PC-9 (cell line): Measurements from ENCODE around the gene ZNF444. TPM values are rescaled to one million over a fixed set of nuclear protein-coding genes. Genes with fewer than 3 reads are reported as not detected.
"Not testable (repeated sequence)": the region's sequence is repeated elsewhere in the genome, so short reads cannot be mapped to it uniquely, and the experiment has no call there.

ENCODE experiments used
- BruUV-seq: library from RNA; stranded (reverse); fragments of 400-500 nt; replicated peaks from 2 replicates; lab custom pipeline; 2021; lab: Mats Ljungman, UMichigan
- CTCF ChIA-PET: fragments of 300-600 bp; sonication (Branson Sonifier 250); formaldehyde crosslinking; loops from one replicate; lab custom pipeline; 2022; ENCODE audit warnings: antibody characterized with exemption; lab: Charles Lee
- POLR2A ChIA-PET: fragments of 300-600 bp; sonication (Branson Sonifier 250); formaldehyde crosslinking; loops from one replicate; lab custom pipeline; 2022; ENCODE audit warnings: antibody characterized with exemption; ENCODE audit not compliant: unreplicated experiment; lab: Charles Lee
- DNase-seq, 2 experiments: peaks; one replicate each; pipeline versions ENCODE4 v3.0.0 to v3.0.0-alpha.2; 2015 to 2022; ENCODE audit warnings: mixed read lengths in 1 of 2
- H2AFZ ChIP-seq: fragments of 200-600 bp; sonication (generic); 2 replicates; pipeline ENCODE4 v1.8.1; 2017; ENCODE audit warnings: antibody characterized with exemption
- H3F3A ChIP-seq: fragments of 200-600 bp; sonication (generic); 2 replicates; pipeline ENCODE4 v1.8.1; 2017; ENCODE audit warnings: antibody characterized with exemption, mild to moderate bottlenecking, low read depth; ENCODE audit not compliant: insufficient read depth
- H3K27ac ChIP-seq: fragments of 200-600 bp; sonication (generic); 2 replicates; pipeline ENCODE4 v1.6.1; 2016; ENCODE audit warnings: mixed run types
- H3K27me3 ChIP-seq: fragments of 200-600 bp; sonication (generic); 2 replicates; pipeline ENCODE4 v1.6.1; 2016; ENCODE audit warnings: low read depth, mixed run types; ENCODE audit not compliant: insufficient read depth
- H3K36me3 ChIP-seq: fragments of 200-600 bp; sonication (generic); 2 replicates; pipeline ENCODE4 v1.6.1; 2016; ENCODE audit warnings: low read depth, mixed run types
- H3K4me1 ChIP-seq: fragments of 200-600 bp; sonication (generic); replicated peaks from 2 replicates; pipeline ENCODE4 v1.6.1; 2016; ENCODE audit warnings: mixed run types; ENCODE audit not compliant: insufficient read depth
- H3K4me2 ChIP-seq: fragments of 200-600 bp; sonication (generic); 2 replicates; pipeline ENCODE4 v1.6.1; 2017; ENCODE audit warnings: mixed run types
- H3K4me3 ChIP-seq: fragments of 200-600 bp; sonication (generic); 2 replicates; pipeline ENCODE4 v1.6.1; 2016; ENCODE audit warnings: mixed run types
- H3K79me2 ChIP-seq: fragments of 200-600 bp; sonication (generic); 2 replicates; pipeline ENCODE4 v1.6.1; 2017; ENCODE audit warnings: low read depth, mixed run types
- H3K9me2 ChIP-seq: fragments of 200-600 bp; sonication (generic); 2 replicates; pipeline ENCODE4 v1.8.1; 2017; ENCODE audit warnings: mild to moderate bottlenecking; ENCODE audit not compliant: insufficient read depth
- H3K9me3 ChIP-seq: fragments of 200-600 bp; sonication (generic); 2 replicates; pipeline ENCODE4 v1.8.1; 2016; ENCODE audit warnings: low read depth; ENCODE audit not compliant: insufficient read depth
- H4K20me1 ChIP-seq: fragments of 200-600 bp; sonication (generic); 2 replicates; pipeline ENCODE4 v1.8.1; 2017; ENCODE audit not compliant: insufficient read depth
- EZH2 ChIP-seq: fragments of 200-600 bp; sonication (generic); IDR thresholded peaks from 2 replicates; pipeline ENCODE4 v1.8.0; 2017; ENCODE audit warnings: antibody characterized with exemption, low read depth
- intact Hi-C: fragments of 100-400 bp; cut with micrococcal nuclease; formaldehyde crosslinking; loops from one replicate; pipeline ENCODE4 v1.10.0; 2022; ENCODE audit not compliant: unreplicated experiment
- total RNA-seq: library from RNA; stranded (reverse); gene quantifications from 2 replicates; pipeline ENCODE4 v1.2.3, GENCODE V29; 2021
- TF ChIP-seq, protein P1 (sequence below): fragments of 200-600 bp; sonication (generic); conservative IDR thresholded peaks from 2 replicates; pipeline ENCODE4 v1.6.1; 2017; ENCODE audit warnings: mixed run types, antibody characterized with exemption, mild to moderate bottlenecking, moderate library complexity

Gene ZNF444
- total RNA-seq, 1 experiment from 2014 or later = 50.5 TPM

DNA sequence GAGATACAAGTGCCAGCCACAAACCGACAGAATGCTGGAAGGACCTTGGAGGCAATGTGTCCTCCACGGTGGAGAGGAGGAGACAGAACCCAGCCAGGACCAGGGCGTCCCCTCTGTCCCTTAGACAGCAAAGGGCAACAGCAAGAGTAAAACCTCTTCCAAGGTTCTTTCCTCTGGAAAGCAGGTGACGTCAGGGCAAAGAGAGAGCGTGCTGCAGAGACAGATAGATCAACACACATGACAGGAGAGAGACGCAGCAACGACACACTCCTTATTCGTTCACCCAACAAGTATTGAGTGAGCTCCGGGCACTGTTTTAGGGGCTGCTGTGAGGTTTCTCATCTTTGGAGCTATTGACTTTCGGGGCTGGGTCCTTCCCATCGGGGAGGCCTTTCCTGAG, 33.5 kb downstream of the ZNF444 start:
- BruUV-seq = no TSS peak
- POLR2A ChIA-PET = no interaction called here
- H3K4me1 ChIP-seq = peaks cover 5% of the 10 kb centered on the region

DNA sequence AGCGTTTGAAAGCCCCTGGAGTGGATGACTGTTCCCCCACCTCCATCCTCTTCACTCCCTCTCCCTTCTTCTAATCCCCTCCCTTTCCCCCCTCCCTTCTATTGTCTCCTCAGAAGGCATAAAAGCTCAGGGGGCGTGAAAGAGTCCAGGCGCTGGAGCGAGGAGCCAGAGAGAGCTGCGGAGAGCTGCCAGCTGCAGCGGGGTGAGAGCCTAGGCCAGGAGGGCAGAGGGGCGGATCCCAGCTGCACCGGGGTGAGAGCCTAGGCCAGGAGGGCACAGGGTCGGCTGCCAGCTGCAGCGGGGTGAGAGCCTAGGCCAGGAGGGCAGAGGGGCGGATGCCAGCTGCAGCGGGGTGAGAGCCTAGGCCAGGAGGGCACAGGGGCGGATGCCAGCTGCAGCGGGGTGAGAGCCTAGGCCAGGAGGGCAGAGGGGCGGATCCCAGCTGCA, 34.8 kb downstream of the ZNF444 start, which contains the start of gene GALP:
GALP (plus strand) TSS at position 148 of the 447 bp plus-strand sequence. CDS start 1,101 bp downstream, outside the sequence.
- H3K4me1 ChIP-seq, H3K4me2 ChIP-seq, intact Hi-C loops, H3K9me3 ChIP-seq, H3K36me3 ChIP-seq, BruUV-seq, H3K4me3 ChIP-seq, H2AFZ ChIP-seq, H3K9me2 ChIP-seq, H3K27ac ChIP-seq, H3K79me2 ChIP-seq, POLR2A ChIA-PET, DNase-seq, H3F3A ChIP-seq, H4K20me1 ChIP-seq: not testable (repeated sequence)
- CTCF ChIA-PET = interaction anchor here (0.5 kb wide), 1 partner anchor 112 kb away, joined by 5 read pairs; no protein-coding TSS in a partner anchor
- H3K27me3 ChIP-seq = peaks cover 53% of the 10 kb centered on the region

More for the DNA sequence above, 33.5 kb downstream of the ZNF444 start:
- H3F3A ChIP-seq = 0 out of 2 replicates have a peak, but pooled peaks cover 6% of the 10 kb centered on the region
- no peak overlapping the region for H2AFZ ChIP-seq
- intact Hi-C loops = no loop called here
- H3K79me2 ChIP-seq = no peaks in the 10 kb centered on the region
- no peak overlapping the region for H3K4me3 ChIP-seq
- peaks cover 43% of the 10 kb centered on the region for H3K27me3 ChIP-seq
- CTCF ChIA-PET = interaction anchor here (0.5 kb wide), 2 partner anchors 103 to 1669 kb away, joined by 4 read pairs; no protein-coding TSS in a partner anchor
- DNase-seq = no peak
- TF ChIP-seq, protein P1, sequence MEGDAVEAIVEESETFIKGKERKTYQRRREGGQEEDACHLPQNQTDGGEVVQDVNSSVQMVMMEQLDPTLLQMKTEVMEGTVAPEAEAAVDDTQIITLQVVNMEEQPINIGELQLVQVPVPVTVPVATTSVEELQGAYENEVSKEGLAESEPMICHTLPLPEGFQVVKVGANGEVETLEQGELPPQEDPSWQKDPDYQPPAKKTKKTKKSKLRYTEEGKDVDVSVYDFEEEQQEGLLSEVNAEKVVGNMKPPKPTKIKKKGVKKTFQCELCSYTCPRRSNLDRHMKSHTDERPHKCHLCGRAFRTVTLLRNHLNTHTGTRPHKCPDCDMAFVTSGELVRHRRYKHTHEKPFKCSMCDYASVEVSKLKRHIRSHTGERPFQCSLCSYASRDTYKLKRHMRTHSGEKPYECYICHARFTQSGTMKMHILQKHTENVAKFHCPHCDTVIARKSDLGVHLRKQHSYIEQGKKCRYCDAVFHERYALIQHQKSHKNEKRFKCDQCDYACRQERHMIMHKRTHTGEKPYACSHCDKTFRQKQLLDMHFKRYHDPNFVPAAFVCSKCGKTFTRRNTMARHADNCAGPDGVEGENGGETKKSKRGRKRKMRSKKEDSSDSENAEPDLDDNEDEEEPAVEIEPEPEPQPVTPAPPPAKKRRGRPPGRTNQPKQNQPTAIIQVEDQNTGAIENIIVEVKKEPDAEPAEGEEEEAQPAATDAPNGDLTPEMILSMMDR = no peak
- no peaks in the 10 kb centered on the region for H3K9me2 ChIP-seq
- no peak overlapping the region for H3K4me2 ChIP-seq
- no peaks in the 10 kb centered on the region for H3K36me3 ChIP-seq
- no peaks in the 10 kb centered on the region for H3K9me3 ChIP-seq
- H3K27ac ChIP-seq = no peak overlapping the region
- no peaks in the 10 kb centered on the region for H4K20me1 ChIP-seq

DNA sequence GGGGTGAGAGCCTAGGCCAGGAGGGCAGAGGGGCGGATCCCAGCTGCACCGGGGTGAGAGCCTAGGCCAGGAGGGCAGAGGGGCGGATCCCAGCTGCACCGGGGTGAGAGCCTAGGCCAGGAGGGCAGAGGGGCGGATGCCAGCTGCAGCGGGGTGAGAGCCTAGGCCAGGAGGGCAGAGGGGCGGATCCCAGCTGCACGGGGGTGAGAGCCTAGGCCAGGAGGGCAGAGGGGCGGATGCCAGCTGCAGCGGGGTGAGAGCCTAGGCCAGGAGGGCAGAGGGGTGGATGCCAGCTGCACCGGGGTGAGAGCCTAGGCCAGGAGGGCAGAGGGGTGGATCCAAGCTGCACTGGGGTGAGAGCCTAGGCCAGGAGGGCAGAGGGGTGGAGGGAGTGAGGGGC, 35.2 kb downstream of the ZNF444 start:
- H4K20me1 ChIP-seq, H3K9me3 ChIP-seq, intact Hi-C loops, H3K4me1 ChIP-seq, H3K4me3 ChIP-seq, H3K9me2 ChIP-seq, H3K4me2 ChIP-seq, H3K36me3 ChIP-seq, DNase-seq, H2AFZ ChIP-seq, POLR2A ChIA-PET, BruUV-seq, H3K79me2 ChIP-seq, H3K27ac ChIP-seq, H3F3A ChIP-seq: not testable (repeated sequence)
- CTCF ChIA-PET = interaction anchor here (0.6 kb wide), 1 partner anchor 93 kb away, joined by 3 read pairs; no protein-coding TSS in a partner anchor
- H3K27me3 ChIP-seq = peaks cover 57% of the 10 kb centered on the region

DNA sequence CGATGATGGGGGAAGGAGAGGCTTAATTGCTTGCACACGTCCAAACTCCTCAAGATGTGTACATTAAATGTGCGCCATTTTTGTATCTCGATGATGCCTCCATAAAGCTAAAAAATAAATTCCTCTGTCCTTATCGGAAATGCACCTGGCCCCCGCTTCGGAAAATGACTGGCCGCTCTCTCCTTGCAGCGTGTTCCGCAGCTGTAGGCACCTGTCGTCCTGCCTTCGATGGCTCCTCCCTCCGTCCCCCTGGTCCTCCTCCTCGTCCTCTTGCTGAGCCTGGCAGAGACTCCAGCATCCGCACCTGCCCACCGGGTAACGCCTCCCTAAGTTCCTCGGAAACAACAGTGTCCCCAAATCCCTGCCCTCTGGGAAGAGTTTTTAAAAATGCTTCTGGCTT, 35.8 kb downstream of the ZNF444 start:
- H3K9me3 ChIP-seq = no peaks in the 10 kb centered on the region
- no peaks in the 10 kb centered on the region for H4K20me1 ChIP-seq
- no peak overlapping the region for H2AFZ ChIP-seq
- no peaks in the 10 kb centered on the region for H3K36me3 ChIP-seq
- no peaks in the 10 kb centered on the region for H3K9me2 ChIP-seq
- intact Hi-C loops = no loop called here
- H3K4me1 ChIP-seq = no peaks in the 10 kb centered on the region
- H3K27ac ChIP-seq = no peak overlapping the region
- no TSS peak for BruUV-seq
- no peaks in the 10 kb centered on the region for H3K79me2 ChIP-seq
- ChIA-PET POLR2A (no interaction called here), CTCF (interaction anchor here (0.6 kb wide), 1 partner anchor 93 kb away, joined by 3 read pairs; no protein-coding TSS in a partner anchor)
- H3K4me2 ChIP-seq = no peak overlapping the region
- TF ChIP-seq, protein P1 = no peak
- TF ChIP-seq EZH2 = no peak
- no peak for DNase-seq
- peaks cover 62% of the 10 kb centered on the region for H3K27me3 ChIP-seq
- no peaks in the 10 kb centered on the region for H3F3A ChIP-seq
- H3K4me3 ChIP-seq = no peak overlapping the region
